Renal pelvis (tissue), 4 donors: ENCODE results near the gene S100PBP. TPM values are rescaled to one million over a fixed set of nuclear protein-coding genes. Genes with fewer than 3 reads are reported as not detected.
"Not testable (repeated sequence)": the region's sequence is repeated elsewhere in the genome, so short reads cannot be mapped to it uniquely, and the experiment has no call there.

Experiments
- DNase-seq: peaks from one replicate; pipeline ENCODE4 v3.0.0-alpha.2; 2013
- polyA plus RNA-seq, 3 donors: library from polyadenylated mRNA; unstranded; fragments of 120-200 nt; gene quantifications; one replicate each; pipeline ENCODE4 v1.2.1, GENCODE V29; 2013; ENCODE audit not compliant: insufficient read length in 3 of 3

S100PBP gene
- polyA plus RNA-seq, 3 donors, result 24.6 to 43.0 (median 42.1) TPM

- no peak for DNase-seq
These were observed 37.4 kb upstream of the S100PBP start for GRCh38 chr1:32780005-32780404.

- no peak for DNase-seq
These were observed 36.7 kb upstream of the S100PBP start for GRCh38 chr1:32780628-32781234.

GRCh38 chr1:32782086-32782485, 35.4 kb upstream of the S100PBP start:
- no peak for DNase-seq

GRCh38 chr1:32783851-32784250, 33.6 kb upstream of the S100PBP start:
- no peak for DNase-seq

GRCh38 chr1:32784817-32785216, 32.6 kb upstream of the S100PBP start:
- no peak for DNase-seq

- no peak for DNase-seq
These were observed 30.6 kb upstream of the S100PBP start for GRCh38 chr1:32786856-32787255.

GRCh38 chr1:32789356-32789755, 28.1 kb upstream of the S100PBP start:
- DNase-seq, result not testable (repeated sequence)

- DNase-seq, result no peak
These were observed 25.6 kb upstream of the S100PBP start for GRCh38 chr1:32791881-32792280.

GRCh38 chr1:32795763-32796162, 21.7 kb upstream of the S100PBP start:
- DNase-seq, result not testable (repeated sequence)

GRCh38 chr1:32797456-32797855, 20.0 kb upstream of the S100PBP start:
- DNase-seq, result no peak

- DNase-seq, result no peak
These were observed 19.3 kb upstream of the S100PBP start for GRCh38 chr1:32798191-32798590.

- DNase-seq, result no peak
These were observed 18.6 kb upstream of the S100PBP start for GRCh38 chr1:32798679-32799416.

- DNase-seq, result no peak
These were observed 16.2 kb upstream of the S100PBP start for GRCh38 chr1:32801096-32801715.

- DNase-seq, result not testable (repeated sequence)
These were observed 13.0 kb upstream of the S100PBP start for GRCh38 chr1:32804460-32804859.

GRCh38 chr1:32806290-32806689, 11.2 kb upstream of the S100PBP start:
- DNase-seq, result no peak

GRCh38 chr1:32806910-32807523, 10.4 kb upstream of the S100PBP start:
- DNase-seq, result no peak

- DNase-seq, result no peak
These were observed 8.9 kb upstream of the S100PBP start for GRCh38 chr1:32808580-32808979.

GRCh38 chr1:32810358-32810757, 7.1 kb upstream of the S100PBP start:
- no peak for DNase-seq

GRCh38 chr1:32811265-32811664, 6.2 kb upstream of the S100PBP start:
- no peak for DNase-seq

GRCh38 chr1:32811917-32812316, 5.5 kb upstream of the S100PBP start:
- no peak for DNase-seq

GRCh38 chr1:32813941-32814739, 3.3 kb upstream of the S100PBP start:
- no peak for DNase-seq

GRCh38 chr1:32816676-32817158, 736 bp upstream of the S100PBP start:
- DNase-seq, result peak; percentile 12
